ENCODE measurements around the gene CBFA2T2.

CBFA2T2 gene

DNA sequence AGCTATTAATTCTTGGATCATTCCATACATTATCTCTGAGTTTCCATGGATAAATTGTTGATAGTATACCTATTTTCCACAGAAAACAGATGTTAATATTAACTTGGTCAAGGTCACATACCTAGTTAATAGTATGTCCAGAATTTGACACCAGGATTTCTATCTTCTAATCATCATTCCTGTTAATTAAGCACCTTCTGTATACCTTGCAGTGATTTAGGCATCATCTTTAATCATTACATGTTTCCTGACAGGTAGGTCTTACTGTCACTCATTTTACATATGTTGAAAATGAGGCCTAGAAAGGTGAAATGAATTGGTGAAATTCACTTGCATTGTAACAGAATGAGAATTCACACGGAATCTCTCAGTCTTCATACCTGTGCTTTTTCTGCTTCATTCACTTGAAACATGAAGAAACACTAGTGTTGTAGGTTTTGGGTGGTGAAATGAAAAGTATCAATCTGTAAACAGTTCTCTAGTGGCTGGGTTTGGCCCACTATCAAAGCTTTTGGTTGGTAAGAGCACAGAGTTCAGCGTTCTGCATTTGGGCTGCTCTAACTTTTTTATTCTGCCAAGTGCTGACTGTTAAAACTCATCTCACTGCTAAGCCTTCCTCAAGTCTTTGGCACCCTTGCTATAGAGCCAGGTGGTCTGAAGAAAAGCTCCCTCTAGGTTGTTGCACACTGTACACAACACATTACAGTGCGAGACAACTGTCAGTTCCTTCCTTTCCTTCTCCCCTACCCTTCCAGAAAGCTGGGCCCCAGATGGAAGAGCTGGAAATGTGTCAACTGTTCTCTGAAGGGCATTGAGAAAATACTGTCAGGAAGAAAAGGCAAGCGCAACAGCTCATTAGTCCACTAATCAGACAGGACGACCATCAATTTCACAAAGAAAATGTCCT, 114.4 kb downstream of the CBFA2T2 start:
- no peak overlapping the region for H3K4me3 ChIP-seq (replicated peaks; ENCODE audit: low read depth, low read length)
- no peaks in the 10 kb centered on the region; the same call in 1 of the 2 replicates for H3K36me3 ChIP-seq (ENCODE audit: control insufficient read depth, insufficient read depth, low read length)
- H3K27me3 ChIP-seq (replicated peaks; ENCODE audit: control insufficient read depth, insufficient read depth, low read length), result no peaks in the 10 kb centered on the region
- TF ChIP-seq, protein P1, sequence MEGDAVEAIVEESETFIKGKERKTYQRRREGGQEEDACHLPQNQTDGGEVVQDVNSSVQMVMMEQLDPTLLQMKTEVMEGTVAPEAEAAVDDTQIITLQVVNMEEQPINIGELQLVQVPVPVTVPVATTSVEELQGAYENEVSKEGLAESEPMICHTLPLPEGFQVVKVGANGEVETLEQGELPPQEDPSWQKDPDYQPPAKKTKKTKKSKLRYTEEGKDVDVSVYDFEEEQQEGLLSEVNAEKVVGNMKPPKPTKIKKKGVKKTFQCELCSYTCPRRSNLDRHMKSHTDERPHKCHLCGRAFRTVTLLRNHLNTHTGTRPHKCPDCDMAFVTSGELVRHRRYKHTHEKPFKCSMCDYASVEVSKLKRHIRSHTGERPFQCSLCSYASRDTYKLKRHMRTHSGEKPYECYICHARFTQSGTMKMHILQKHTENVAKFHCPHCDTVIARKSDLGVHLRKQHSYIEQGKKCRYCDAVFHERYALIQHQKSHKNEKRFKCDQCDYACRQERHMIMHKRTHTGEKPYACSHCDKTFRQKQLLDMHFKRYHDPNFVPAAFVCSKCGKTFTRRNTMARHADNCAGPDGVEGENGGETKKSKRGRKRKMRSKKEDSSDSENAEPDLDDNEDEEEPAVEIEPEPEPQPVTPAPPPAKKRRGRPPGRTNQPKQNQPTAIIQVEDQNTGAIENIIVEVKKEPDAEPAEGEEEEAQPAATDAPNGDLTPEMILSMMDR (IDR thresholded peaks at IDR 0.05; ENCODE audit: insufficient read depth, low read length, poor library complexity, severe bottlenecking), result no peak
- DNase-seq (ENCODE audit: extremely low read depth, insufficient read length), result no peak

DNA sequence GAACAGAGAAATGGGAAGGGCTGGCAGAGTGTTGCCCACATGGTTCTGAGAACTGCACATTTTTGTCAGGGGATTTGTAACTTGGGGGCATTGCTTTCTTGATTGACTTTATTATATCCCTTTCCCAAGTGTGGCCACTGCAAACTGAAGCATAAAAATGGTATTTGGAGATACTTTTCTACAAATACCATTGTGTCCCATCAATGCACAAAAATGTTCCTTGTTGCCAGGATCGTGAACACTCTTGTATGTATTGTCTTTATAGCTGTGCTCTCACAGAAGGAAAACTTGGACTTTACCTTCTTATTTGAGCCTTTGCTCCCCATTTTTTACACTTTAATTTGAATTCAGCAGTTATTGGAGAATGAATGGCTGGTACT, 115.1 kb downstream of the CBFA2T2 start:
- TF ChIP-seq, protein P1 (IDR thresholded peaks at IDR 0.05; ENCODE audit: insufficient read depth, low read length, poor library complexity, severe bottlenecking), result no peak
- no peaks in the 10 kb centered on the region for H3K27me3 ChIP-seq (replicated peaks; ENCODE audit: control insufficient read depth, insufficient read depth, low read length)
- no peak for DNase-seq (ENCODE audit: extremely low read depth, insufficient read length)
- H3K36me3 ChIP-seq (ENCODE audit: control insufficient read depth, insufficient read depth, low read length), result no peaks in the 10 kb centered on the region; the same call in 1 of the 2 replicates
- H3K4me3 ChIP-seq (replicated peaks; ENCODE audit: low read depth, low read length), result no peak overlapping the region

DNA sequence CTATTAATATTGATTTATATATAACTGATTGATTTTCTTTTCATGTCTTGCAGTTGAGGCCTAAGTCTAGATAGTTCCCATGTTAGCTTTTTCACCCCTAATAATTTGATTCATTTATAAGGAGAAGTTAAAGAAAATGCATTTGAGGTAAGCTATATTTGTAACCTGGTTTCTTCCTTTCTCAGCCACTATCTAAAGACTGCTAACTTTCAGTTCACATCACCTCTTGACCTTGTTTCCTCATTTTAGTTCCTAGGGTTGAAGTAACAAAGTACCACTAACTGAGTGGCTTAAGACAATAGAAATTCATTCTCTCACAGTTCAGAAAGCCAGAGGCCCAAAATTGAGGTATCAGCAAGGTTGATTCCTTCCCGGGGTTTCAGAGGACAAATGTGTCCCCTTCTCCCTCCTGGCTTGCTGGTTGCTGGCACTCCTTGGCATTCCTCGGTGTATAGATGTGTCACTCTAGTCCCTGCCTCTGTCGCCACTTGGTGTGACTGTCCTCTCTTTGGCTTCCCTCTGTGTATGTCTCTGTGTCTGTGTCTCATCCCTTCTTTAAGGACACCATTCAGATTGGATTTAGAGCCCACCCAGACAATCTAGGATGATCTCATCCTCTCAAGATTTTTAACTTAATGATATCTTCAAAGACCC, 116.3 kb downstream of the CBFA2T2 start:
- DNase-seq (ENCODE audit: extremely low read depth, insufficient read length), result peak; percentile 48
- Histone ChIP-seq H3K36me3 (ENCODE audit: control insufficient read depth, insufficient read depth, low read length) (no peaks in the 10 kb centered on the region; the same call in 1 of the 2 replicates), H3K27me3 (replicated peaks; ENCODE audit: control insufficient read depth, insufficient read depth, low read length) (no peaks in the 10 kb centered on the region), H3K4me3 (replicated peaks; ENCODE audit: low read depth, low read length) (no peak overlapping the region)
- TF ChIP-seq, protein P1 (IDR thresholded peaks at IDR 0.05; ENCODE audit: insufficient read depth, low read length, poor library complexity, severe bottlenecking), result no peak

GRCh38 chr20:33609504-33609903, 119.6 kb downstream of the CBFA2T2 start:
- TF ChIP-seq, protein P1 (IDR thresholded peaks at IDR 0.05; ENCODE audit: insufficient read depth, low read length, poor library complexity, severe bottlenecking), result no peak
- DNase-seq (ENCODE audit: extremely low read depth, insufficient read length), result no peak
- no peaks in the 10 kb centered on the region; the same call in 1 of the 2 replicates for H3K36me3 ChIP-seq (ENCODE audit: control insufficient read depth, insufficient read depth, low read length)
- H3K27me3 ChIP-seq (replicated peaks; ENCODE audit: control insufficient read depth, insufficient read depth, low read length), result no peaks in the 10 kb centered on the region
- H3K4me3 ChIP-seq (replicated peaks; ENCODE audit: low read depth, low read length), result no peak overlapping the region

- DNase-seq (ENCODE audit: extremely low read depth, insufficient read length), result no peak
- no peaks in the 10 kb centered on the region for H3K27me3 ChIP-seq (replicated peaks; ENCODE audit: control insufficient read depth, insufficient read depth, low read length)
- no peak overlapping the region for H3K4me3 ChIP-seq (replicated peaks; ENCODE audit: low read depth, low read length)
- TF ChIP-seq, protein P1 (IDR thresholded peaks at IDR 0.05; ENCODE audit: insufficient read depth, low read length, poor library complexity, severe bottlenecking), result no peak
- H3K36me3 ChIP-seq (ENCODE audit: control insufficient read depth, insufficient read depth, low read length), result peaks cover 1% of the 10 kb centered on the region
Observed at GRCh38 chr20:33611106-33611505, 121.2 kb downstream of the CBFA2T2 start.

Measured in GM06990 (cell line).